HL-60/S4 treated with retinoic acid at 250 ng/mL for 4 days and 3 days (cell line): ENCODE measurements around the gene TNP1.

ENCODE experiments used
- in situ Hi-C: fragments of 300-500 bp; cut with MboI; formaldehyde crosslinking; loops from 2 replicates; pipeline ENCODE4 v1.7.0; 2022; ENCODE audit warnings: low sequenced_read_pairs

TNP1 gene

DNA sequence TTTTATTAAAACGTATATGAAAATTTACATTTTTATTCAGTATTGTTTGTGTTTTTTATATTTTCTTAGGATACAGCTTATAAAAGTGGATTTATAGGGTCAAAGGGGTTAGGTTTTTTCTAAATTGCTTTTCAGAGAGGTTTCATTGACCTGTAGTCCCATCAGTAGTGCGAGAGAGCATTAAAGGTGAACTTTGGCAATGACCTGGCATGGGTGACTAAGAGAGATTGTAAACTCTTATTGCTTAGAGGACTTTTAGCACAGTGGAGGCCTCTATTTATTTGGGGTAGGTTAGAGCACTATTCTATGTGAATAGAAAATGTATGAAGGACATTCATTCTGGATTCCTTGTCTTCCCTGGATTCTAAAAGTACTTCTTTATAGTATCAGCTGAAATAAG is 16.0 kb upstream of the TNP1 start:
- in situ Hi-C loops = no loop called here

- in situ Hi-C loops = no loop called here
Measured at GRCh38 chr2:216873573-216873972, 13.7 kb upstream of the TNP1 start.

- in situ Hi-C loops = no loop called here
Measured at GRCh38 chr2:216872624-216873023, 12.8 kb upstream of the TNP1 start.

DNA sequence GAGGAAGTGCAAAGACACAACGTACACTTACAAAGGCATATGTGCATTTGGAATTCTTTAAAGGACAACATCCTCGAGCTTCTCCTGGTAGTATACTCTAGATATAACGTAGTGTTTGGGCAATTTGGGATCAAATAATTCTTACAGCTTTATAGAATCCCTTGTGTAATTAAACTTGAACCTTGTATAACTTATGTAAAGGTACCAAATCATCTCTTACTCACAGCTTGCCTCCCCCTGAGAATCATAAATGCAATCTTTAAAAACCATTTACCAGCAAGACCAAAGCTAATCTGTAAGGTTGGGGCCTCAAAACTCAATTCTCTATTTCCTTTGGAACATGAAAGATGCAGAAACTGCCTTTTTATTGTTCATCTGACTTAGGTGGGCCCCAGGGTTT is 12.2 kb upstream of the TNP1 start:
- in situ Hi-C loops = no loop called here

DNA sequence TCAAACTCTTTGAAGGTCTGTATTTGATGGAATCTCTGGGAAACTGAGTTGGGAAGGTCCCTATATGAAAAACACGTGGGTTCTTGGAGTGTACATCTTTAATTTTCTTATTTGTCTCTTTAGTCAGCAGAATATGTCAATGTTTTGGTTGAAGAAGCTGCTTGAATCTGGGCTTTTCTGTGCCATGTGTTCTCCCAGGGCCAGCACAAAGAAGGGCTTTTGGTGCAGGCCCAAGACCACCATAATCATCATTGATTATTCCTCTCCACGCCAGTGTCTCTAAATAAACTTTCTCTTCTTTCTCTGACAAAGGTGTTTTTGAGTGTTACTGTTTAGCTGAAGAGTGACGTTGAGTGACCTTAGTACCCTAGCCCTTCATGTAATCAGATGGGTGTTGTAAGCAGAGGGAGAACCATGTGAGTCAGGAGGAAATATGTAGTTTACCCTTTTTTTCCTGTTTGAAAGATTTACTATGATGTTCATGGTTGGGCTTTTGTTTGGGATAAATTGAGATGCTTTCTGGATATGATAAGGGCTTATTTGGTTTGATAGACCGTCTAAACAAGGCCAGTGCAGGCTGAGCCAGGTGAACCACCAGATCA is 11.6 kb upstream of the TNP1 start:
- in situ Hi-C loops = no loop called here

- in situ Hi-C loops = no loop called here
Measured at GRCh38 chr2:216870508-216871332, 10.9 kb upstream of the TNP1 start.

- in situ Hi-C loops = no loop called here
Measured at GRCh38 chr2:216866515-216867095, 6.7 kb upstream of the TNP1 start.

DNA sequence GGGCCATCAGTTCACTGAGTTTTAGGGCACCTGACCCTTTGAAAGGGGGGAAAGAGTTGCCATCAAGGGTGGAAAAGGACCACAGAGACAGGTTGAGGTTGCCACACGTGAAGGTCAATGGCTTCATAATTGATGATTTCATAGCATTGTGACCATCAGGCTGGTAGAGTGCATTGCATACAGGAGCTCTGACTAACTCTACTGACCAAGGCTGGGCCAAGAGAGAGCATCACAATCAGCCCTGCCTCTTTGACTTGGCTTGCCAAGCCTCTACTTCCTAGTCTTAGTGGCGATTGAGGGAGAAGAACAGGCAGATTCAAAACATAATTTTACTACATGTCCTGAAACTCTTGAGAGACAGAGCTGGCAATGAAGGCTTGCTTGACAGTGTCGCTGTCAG is 5.8 kb upstream of the TNP1 start:
- in situ Hi-C loops = no loop called here

- in situ Hi-C loops = no loop called here
Measured at GRCh38 chr2:216863946-216864345, 4.1 kb upstream of the TNP1 start.

DNA sequence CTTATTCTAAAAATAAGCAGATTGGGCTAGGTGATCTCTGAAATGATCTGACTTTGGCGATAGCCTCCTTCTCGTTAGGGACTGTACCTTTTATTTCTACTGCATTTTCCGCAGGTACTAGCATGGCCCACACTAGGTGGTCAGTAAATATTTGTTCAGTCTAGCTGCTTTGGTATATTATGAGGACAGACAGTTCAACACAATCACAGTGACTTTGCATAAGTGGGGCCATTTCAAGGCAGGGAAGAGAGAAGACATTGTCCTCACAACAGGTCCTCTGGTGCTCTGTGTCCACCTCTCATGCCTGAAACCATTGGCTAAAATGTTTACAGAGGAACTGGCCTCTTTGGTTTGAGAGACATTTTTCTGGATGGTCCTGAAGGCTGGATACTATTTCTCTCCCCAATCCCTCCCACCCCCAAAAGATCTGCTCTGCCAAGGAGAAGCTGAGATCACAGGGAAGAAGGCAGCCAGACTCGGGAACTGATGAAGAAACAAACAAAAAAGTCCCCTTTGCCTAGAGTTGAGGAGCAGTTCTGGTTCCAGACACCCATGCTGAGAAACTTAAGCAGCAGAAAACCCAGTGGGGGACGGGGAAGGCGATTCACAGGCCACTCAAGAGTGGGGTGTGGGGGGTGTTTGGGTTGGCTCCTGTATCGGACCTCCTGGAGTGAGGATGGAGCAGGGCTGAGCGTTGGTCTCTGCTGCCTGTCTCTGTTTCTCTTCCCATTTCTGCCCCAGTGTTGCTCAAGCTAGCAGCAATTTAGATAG is 2.9 kb upstream of the TNP1 start:
- in situ Hi-C loops = no loop called here

- in situ Hi-C loops = no loop called here
Measured at GRCh38 chr2:216860426-216861137, 718 bp upstream of the TNP1 start.

DNA sequence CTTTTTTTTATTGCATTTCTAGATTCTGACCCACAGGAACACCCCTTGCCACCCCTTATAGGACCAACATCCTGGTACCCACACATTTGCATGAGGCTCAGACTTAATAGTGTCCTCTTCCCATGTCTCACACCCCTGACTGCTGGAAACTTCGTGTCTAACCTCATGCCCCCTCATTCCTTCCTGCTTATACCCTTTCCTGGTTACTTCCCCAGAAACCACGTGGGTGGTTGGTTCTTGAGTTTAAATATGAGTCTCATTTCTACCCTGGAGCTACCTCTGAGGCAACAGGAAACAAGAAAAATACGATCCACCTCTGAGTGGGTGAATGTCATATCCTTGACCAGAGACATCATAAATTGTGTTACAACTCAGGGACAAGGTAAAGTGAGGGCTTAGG is 1.6 kb downstream of the TNP1 start:
- in situ Hi-C loops = no loop called here

GRCh38 chr2:216857131-216857550 is 2.7 kb downstream of the TNP1 start:
- in situ Hi-C loops = no loop called here

GRCh38 chr2:216856406-216857065 is 3.3 kb downstream of the TNP1 start:
- in situ Hi-C loops = no loop called here

DNA sequence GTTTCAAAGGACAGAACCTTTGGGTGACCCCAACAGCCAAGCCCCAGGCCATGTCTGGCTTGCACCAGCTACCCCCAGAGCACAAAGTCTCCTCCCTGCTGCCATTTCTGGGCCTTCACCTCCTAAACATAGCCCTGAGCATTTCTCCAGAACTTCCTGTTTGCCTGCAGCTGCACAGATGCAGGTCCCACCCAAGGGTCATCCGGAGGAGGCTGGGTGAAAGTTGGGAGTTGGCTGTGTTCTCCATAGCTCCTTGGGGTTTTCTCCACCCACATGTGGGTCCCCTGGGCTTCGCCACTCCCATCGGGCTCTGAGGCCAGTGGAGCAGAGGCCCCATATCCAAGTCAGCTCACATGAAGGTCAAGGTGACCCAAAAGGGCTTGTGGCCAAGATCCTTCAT is 4.3 kb downstream of the TNP1 start:
- in situ Hi-C loops = no loop called here

GRCh38 chr2:216855079-216855478 is 4.8 kb downstream of the TNP1 start:
- in situ Hi-C loops = no loop called here

DNA sequence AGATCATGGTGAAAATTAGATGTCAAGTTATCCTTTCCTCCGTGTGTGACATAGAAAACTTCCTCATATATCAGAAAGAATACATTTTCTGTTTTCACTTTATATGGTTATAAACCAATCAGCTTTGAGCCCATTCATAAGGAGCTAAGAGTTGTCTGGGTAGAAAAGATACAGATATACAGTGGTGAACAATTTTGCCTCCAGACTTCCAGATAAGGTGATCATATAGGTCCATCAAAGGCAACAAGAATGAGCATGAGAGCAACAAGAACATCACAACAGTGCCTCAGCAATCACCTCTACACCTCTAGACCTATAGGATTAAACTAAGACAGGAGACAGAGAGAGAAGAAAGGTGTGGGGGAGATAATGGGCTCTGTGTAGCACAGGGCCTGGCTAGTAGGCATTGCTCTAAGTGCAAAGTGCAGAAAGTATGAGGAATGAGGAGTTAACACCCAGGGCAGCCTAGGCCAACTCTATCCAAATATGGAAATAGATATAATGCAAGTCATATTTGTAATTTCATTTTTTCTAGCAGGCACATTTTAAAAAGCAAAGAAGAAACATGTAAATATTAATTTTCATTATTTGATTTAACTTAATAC is 8.3 kb downstream of the TNP1 start:
- in situ Hi-C loops = no loop called here

GRCh38 chr2:216850665-216851322 is 9.1 kb downstream of the TNP1 start:
- in situ Hi-C loops = no loop called here

- in situ Hi-C loops = no loop called here
Measured at GRCh38 chr2:216849987-216850386, 9.9 kb downstream of the TNP1 start.
